ENCODE data around the gene CTR9.

GRCh38 chr11:10806206-10806605 lies 55.2 kb downstream of the CTR9 start:
- no peak for TF ChIP-seq CTCF (IDR thresholded peaks at IDR 0.05; ENCODE audit: low read length)
- no peak for TF ChIP-seq EZH2phosphoT487 (IDR thresholded peaks at IDR 0.05; ENCODE audit: low read length)
